Stomach (tissue), 4 donors: Measurements from ENCODE around the gene ALPP.

Experiments used
- CTCF ChIP-seq, 7 experiments: fragments of 450-650 bp in 4 of 7; fragments of 200-600 bp in 3 of 7; sonication (generic) in 3 of 7; IDR thresholded peaks; one replicate each; pipeline ENCODE4 v1.5.1; 2016 to 2019; ENCODE audit warnings: antibody characterized with exemption in 7 of 7, control low read depth in 2 of 7, mild to moderate bottlenecking in 1 of 7
- EP300 ChIP-seq: sonication (generic); formaldehyde crosslinking; IDR thresholded peaks from one replicate; pipeline ENCODE4 v1.6.1; 2017; ENCODE audit warnings: antibody characterized with exemption
- POLR2A ChIP-seq, 4 donors: fragments of 450-650 bp; IDR thresholded peaks; one replicate each; pipeline ENCODE4 v1.6.1; 2016; ENCODE audit warnings: antibody characterized with exemption in 4 of 4, control low read depth in 2 of 4, mild to moderate bottlenecking in 1 of 4, moderate library complexity in 1 of 4
- POLR2AphosphoS5 ChIP-seq, 3 donors: sonication (generic); formaldehyde crosslinking; IDR thresholded peaks; one replicate each; pipeline ENCODE4 v1.6.1; 2016; ENCODE audit warnings: antibody characterized with exemption in 3 of 3

DNA sequence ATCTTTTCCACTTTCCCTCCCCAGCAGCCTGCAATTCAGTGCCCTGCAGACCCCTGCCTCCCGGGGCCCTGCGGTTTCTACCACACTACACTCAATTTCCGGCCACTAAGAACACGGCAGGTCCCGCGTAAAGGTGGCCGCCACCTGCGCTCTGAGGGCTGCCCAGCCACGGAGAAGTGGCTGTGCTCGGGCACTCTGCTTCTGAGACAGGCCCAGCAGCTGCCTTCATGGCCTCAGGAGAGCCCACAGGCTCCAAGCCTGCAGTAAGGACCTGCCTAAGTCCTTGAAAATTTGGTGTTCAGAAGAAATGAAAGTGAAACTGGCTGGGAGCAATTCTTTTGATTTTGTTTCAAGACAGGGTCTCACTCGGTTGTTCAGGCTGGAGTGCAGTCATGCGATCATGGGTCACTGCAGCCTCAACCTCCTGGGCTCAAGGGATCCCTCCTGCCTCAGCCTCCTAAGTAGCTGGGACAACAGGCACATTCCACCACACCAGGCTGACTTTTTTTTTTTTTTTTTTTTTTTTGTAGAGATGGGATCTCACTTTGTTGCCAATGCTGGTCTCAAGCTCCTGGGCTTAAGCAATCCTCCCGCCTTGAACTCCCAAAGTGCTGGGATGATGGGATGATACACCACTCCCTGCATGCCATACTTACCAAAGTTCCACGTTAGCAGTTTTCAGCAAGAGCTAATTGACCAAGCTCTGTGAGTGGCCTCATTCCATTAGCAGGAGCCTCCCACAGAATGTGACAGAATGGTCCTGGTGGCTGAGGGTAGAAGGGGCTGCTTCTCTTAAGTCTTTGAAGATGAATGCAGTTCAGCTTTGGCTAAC, 14.6 kb upstream of the ALPP start:
- no peak for TF ChIP-seq POLR2AphosphoS5 (IDR thresholded peaks at IDR 0.05)
- no peak for TF ChIP-seq POLR2A (IDR thresholded peaks at IDR 0.05)
- TF ChIP-seq CTCF (IDR thresholded peaks at IDR 0.05) = no peak
- TF ChIP-seq EP300 = no peak
